NCI-H526 treated with DMSO at 0.1 percent for 48 hours (cell line): Measurements from ENCODE around the gene CST1.
A peak's percentile ranks its signal among the peaks of the same experiment; 100 is the strongest.
"Not testable (repeated sequence)": the region's sequence is repeated elsewhere in the genome, so short reads cannot be mapped to it uniquely, and the experiment has no call there.

Experiments
- DNase-seq: peaks from one replicate; lab custom pipeline; 2025; lab: John Stamatoyannopoulos, UW

The CST1 gene

DNA sequence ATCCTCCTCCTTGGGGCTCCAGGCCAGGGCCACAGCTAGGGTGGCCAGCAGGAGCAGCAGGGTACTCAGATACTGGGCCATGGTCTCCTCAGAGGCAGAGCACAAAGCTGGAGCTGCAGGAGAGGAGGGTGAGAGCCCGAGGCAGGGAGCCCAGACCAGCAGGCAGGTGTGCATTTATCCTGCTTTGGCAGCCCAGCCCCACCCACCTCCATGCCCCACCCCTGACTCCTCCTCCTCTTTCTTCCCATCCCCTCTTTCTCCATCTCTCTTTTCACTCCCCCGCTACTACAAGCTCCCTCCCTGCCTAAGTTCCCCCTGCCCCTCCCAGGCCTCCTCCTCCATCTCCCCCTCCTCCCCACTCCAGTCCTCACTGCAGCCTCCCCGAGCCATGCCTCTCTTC, at the start of gene CST1:
TSS of gene CST1 (minus strand) at position 150 of the 400 bp plus-strand sequence. CDS start at position 81, 69 bp downstream.
- not testable (repeated sequence) for DNase-seq

DNA sequence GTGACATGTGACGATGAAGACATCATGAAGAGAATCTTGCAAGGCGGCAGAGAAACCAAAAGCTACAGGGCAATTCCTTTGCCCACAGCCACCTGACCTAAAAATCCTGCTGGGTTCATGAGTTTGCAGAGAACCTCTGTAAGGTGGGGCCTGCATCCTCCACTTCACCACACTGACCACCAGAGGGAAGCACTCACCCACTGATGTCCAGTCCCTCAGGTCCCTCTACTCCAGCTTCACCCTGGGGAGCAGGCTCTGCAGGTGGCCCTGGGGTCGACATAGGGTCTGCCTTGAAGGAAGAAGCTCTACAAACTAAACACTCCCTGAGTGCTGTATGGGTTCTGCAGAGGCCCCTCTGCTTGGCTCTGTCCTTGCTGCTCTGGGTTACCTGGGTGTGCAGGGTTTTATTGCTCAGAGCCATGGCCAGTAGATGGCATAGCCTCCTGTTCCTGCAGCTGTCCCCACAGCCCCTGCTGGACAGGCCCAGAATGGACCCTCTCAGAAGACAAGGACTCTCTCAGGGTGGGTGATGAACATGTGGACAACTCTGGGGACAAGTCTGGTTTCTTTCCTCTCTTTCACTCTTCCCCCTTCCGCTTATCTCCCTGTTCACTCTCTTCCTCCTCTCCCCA, 48.6 kb upstream of the CST1 start:
- DNase-seq = peak; percentile 10

DNA sequence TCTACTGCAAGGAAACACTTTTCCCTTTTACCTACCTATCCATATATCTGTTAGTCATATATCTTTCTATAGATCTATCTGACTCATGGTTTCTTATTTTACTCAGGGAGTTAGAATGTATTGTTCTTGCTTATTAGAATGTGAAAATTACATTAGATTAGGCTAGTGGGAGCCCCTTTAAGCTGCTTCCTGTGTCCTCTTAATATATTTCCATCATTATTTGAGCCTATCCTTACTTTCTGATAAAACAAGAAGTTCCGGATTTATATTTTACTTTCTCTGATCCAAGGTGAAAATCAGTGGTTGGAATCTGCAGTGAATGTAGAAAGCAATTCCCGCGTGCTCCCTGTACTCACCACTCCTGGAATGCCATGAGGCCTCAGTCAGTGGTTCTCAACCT, 44.8 kb upstream of the CST1 start:
- DNase-seq = no peak

DNA sequence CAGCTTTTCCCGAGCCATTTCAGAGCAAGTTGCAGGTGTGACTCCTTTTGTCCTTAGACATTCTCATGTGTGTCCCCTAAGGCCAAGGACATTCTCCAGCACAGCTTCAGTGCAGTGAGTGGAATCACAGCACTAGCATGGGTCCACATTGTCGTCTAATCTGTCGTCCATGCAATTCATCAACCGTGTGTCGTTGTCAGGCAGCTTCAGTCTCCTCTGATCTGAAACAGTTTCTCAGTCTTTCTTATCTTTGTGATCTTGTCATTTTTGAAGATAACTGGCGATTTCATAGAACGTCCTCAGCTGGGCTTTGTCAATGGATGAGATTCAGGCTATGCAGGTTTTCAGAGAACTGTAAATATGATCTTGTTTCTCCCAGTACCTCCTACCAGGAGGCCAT, 44.1 kb upstream of the CST1 start:
- DNase-seq = no peak

- DNase-seq = no peak
Measured at GRCh38 chr20:23794065-23794464, 43.3 kb upstream of the CST1 start.

DNA sequence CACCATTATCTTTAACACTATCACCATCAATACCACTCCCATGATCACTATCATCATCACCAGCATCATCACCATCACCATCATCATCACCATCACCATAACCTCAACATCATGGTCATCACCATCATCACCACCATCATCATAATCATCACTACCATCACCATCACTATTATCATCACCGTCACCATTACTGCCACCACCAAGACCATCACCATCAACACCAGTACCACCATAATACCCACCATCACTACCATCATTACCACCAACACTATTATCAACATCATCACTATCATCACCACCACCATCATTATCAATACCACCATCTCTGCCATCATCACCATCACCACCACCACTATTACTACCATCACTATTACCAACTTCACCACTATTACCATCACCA, 32.7 kb upstream of the CST1 start:
- no peak for DNase-seq

GRCh38 chr20:23782366-23782983, 31.7 kb upstream of the CST1 start:
- DNase-seq = peak; percentile 28

DNA sequence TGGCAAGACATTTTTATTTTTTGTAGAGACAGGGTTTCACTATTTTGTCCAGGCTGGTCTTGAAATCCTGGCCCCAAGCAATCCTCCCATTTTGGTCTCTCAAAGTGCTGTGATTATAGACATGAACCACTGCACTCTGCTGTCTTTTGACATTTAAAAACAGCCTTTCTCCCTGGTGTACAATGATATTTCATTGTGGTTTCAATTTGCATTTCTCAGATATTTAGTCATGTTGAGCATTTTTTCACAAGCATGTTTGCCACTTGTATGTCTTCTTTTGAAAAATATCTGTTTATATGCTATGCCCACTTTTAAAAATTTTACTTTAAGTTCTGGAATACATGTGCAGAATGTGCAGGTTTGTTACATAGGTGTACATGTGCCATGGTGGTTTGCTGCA, 27.9 kb upstream of the CST1 start:
- not testable (repeated sequence) for DNase-seq

- not testable (repeated sequence) for DNase-seq
Measured at GRCh38 chr20:23777380-23777779, 26.6 kb upstream of the CST1 start.

GRCh38 chr20:23776067-23776771, 25.5 kb upstream of the CST1 start:
- DNase-seq = peak; percentile 36

DNA sequence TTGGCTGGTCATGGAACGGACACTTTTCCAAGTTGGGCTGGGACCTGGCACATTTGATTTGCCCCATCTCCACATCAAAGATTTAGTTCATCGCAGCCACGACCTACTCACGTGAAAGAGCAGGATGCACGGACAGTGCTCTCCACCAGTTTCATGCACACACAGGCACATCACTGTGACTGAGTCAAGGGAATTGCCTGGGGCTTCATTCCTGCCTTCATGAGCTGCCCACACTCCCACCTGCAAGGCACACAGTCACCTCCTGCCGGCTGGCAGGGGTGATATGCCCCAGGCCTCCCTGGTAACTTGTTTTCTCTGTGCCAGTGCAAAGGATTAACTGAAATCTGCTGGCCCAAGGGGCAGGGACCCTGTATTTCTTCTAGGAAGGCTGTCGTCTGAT, 23.3 kb upstream of the CST1 start:
- no peak for DNase-seq

DNA sequence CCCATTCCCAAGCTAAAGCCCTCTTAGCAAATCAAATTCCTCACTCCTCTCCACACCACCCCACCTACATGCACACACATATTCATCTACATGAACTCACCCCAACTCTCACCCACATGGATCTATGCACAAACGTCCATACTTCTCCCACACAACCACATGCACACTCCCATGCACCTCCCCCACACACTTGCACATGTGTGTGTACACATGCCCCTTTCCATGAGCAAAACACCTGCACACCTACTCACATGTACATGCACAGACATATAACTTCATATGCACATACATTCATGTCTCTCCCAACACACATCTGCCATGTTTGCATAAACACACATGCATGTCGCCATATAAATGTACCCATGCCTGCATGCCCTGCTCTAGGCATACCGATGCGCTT, 22.8 kb upstream of the CST1 start:
- DNase-seq = no peak

DNA sequence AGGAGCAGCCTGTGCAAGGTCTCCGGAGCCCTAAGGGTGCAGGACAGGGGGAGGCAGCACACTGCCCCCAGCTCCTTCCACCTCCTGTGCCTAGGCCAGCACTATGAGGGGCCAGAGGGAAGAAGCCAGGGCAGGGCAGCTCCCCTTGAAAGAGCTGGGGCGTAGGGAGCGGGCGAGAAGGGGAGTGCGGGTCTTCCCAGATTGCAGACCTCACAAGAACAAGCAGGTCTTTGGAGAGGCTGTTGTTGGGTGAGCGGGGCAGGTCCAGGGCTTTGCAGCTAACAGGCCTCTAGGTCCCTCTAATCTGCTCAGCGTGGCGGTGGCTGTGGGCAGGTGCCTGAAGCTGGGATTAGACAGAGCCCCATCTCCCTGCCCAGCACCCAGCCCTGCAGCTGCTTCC, 22.4 kb upstream of the CST1 start:
- no peak for DNase-seq

DNA sequence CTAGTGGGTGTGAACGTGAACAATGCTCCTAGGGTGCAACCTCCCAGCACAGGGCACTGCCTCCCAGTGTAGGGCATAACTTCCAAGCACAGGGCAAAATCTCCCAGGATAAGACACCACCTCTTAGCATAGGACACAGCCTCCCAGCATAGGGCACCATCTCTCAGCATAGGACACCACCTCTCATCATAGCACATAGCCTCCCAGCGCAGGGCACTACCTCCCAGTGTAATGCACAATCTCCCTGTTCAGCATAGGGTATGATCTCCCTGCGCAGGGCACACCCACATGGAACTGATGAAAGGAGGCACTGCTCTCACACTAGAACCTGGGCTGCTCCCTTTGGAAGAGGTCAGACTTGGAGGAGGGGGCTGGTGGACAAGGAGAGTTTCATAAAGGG, 21.3 kb upstream of the CST1 start:
- no peak for DNase-seq

GRCh38 chr20:23770384-23770783, 19.6 kb upstream of the CST1 start:
- DNase-seq = no peak

DNA sequence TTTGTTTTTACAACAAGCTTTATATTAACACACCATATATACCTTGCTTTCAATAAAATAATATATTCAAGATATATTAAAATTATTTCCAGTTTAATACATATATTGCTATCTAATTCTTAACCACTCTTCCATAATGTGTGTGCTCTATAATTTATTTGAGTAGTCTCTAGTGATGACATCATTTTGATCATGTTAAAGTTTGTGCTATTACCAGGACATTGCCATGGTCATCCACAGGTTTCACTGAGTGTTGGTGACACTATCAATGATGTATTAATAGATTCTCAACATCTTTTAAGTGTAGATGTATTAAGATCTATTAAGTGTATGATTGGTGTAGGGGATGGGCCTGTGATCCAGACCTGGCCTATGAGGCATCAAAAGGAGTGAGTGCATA, 17.8 kb upstream of the CST1 start:
- not testable (repeated sequence) for DNase-seq

DNA sequence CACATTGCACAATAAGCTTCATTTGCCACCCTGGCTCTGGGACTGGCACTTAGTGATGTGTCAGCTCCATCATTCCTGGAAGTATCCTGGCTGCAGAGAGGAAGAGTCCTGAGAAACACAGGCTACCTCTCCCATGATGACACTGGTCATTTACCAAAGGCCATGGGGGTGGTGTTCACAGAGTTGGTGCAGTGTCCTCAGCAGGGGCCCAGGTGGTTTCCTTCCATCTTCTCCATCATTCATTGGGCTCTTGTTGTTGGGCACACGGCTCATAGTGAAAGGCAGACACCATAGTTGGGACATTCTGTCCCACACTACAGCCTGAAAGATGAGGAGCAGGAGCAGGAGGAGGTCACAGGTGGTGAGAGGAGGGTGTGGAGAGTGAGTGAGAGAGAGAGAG, 15.8 kb upstream of the CST1 start:
- DNase-seq = no peak

DNA sequence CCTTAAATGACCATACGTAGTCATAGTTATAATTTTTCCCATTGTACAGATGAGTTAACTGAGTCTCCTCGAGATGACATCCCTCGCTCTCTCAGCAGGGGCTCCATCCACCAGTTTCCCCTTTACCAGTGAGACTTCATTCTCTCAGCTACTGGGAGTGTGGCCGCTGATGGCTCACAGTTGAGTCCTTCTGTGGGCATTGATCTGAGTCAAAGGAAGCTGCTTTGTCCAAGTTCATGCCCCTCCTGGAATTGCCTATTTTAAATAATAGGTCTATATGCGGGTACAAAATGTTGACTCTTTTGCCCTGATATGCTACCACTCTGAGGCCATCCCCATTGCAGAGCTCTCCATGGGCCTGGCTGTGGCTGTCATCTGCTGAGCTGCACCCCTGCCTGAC, 14.8 kb upstream of the CST1 start:
- DNase-seq = no peak

- DNase-seq = not testable (repeated sequence)
Measured at GRCh38 chr20:23764630-23765029, 13.9 kb upstream of the CST1 start.

DNA sequence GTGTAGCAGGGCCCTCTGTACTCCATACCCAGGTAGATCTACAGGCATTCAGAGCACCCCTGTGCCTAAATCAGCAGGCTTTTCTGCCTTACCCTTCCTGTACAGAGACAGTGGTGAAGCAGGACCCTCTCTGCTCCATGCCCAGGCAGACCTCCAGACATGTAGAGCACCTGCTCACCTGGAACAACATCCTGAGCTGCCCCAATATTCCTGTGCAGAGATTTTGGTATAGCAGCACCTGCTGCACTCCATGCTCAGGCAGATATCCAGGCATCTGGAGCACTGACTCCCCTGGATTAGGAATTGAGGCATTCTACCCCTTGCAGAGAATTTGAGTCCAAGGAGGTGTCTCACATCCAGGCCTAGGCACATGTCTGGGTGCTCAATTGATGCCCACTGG, 12.6 kb upstream of the CST1 start:
- DNase-seq = no peak

DNA sequence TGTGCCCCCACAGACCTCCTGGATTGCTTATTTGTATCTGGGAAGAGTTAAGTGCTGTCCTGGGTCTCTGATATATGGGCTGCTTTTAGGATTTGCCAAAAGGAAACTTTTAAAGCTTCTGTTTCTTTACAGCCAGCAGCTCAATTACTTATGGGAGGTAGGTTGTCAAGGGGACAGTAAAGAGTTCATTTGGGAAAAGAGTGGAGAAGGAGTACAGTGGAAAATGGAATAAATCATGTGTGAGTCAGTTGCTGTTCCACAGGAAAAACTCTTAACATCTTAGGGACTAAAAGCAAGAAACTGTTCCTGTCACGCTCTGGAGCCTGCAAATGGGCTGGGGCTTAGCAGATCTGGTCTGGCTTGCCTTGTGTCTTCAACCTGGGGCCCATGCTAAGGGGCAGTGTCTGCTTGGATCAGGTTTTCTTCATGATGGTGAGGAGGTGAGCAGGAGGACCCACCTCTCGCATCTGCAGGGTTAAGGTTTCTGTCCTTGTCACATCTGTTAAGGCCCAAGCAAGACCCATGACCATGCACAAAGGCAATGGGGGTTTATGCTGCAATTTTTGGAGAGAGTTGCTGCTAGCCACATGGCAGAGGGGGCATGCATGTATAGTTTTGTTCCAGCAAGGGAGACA, 8.7 kb upstream of the CST1 start:
- DNase-seq = no peak

GRCh38 chr20:23756792-23757191, 6.1 kb upstream of the CST1 start:
- peak; percentile 54 for DNase-seq

- DNase-seq = not testable (repeated sequence)
Measured at GRCh38 chr20:23755131-23755611, 4.4 kb upstream of the CST1 start.
